Measurements from ENCODE around the gene ARHGAP4.

The ARHGAP4 gene

GRCh38 chrX:153954558-153955227 is 28.6 kb upstream of the ARHGAP4 start:
- H3K27ac Mint-ChIP-seq, result no peak overlapping the region
- no peaks in the 10 kb centered on the region for H3K9me3 Mint-ChIP-seq
- peaks cover 13% of the 10 kb centered on the region for H3K4me1 Mint-ChIP-seq (ENCODE audit: low read depth)
- H3K36me3 Mint-ChIP-seq (ENCODE audit: low read depth), result peaks cover 16% of the 10 kb centered on the region
- no peaks in the 10 kb centered on the region for H3K27me3 Mint-ChIP-seq
- H3K4me3 Mint-ChIP-seq, result peak overlapping the region; percentile 10

DNA sequence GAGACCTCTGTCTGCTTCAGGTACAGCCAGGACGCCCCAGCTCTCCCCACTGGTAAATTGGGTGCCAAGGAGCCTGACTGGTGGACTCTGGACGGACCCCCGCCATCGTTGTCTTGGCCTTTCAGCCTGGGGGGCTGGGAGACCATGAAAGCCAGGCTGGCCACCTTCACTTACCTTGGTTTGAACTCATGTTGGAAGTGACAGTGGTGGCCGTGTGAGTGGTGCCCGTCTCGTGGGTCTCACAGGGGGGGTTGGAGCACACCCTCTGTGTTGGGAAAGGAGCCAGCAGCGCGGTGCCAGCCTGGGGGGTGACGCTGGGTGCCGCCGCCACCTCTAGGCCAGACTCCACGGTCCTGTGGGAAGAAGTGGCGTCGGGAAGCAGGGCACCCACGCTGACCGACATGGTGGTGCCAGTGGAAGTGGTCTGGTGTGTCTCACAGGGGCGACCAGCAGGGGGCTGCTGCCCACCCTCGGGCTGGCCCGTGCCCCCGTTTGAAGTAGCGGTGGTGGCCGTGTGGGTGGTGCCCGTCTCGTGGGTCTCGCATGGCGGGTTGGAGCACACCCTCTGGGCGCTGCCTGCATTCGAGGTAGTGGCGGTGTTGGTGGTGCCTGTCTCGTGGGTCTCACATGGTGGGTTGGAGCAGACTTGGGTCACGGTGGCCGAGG is 28.0 kb upstream of the ARHGAP4 start:
- H3K36me3 Mint-ChIP-seq (ENCODE audit: low read depth), result peaks cover 16% of the 10 kb centered on the region
- peak overlapping the region; percentile 10 for H3K4me3 Mint-ChIP-seq
- no peak overlapping the region for H3K27ac Mint-ChIP-seq
- no peaks in the 10 kb centered on the region for H3K27me3 Mint-ChIP-seq
- H3K9me3 Mint-ChIP-seq, result no peaks in the 10 kb centered on the region
- peaks cover 18% of the 10 kb centered on the region for H3K4me1 Mint-ChIP-seq (ENCODE audit: low read depth)

- no peak overlapping the region for H3K27ac Mint-ChIP-seq
- peaks cover 25% of the 10 kb centered on the region for H3K4me1 Mint-ChIP-seq (ENCODE audit: low read depth)
- no peak overlapping the region for H3K4me3 Mint-ChIP-seq
- H3K36me3 Mint-ChIP-seq (ENCODE audit: low read depth), result peaks cover 16% of the 10 kb centered on the region
- H3K9me3 Mint-ChIP-seq, result no peaks in the 10 kb centered on the region
- H3K27me3 Mint-ChIP-seq, result no peaks in the 10 kb centered on the region
Measured at GRCh38 chrX:153953342-153953830, 27.3 kb upstream of the ARHGAP4 start.

- Mint-ChIP-seq H3K9me3 (no peaks in the 10 kb centered on the region), H3K27ac (no peak overlapping the region), H3K27me3 (no peaks in the 10 kb centered on the region), H3K36me3 (ENCODE audit: low read depth) (peaks cover 16% of the 10 kb centered on the region), H3K4me3 (no peak overlapping the region), H3K4me1 (ENCODE audit: low read depth) (peaks cover 32% of the 10 kb centered on the region)
Measured at GRCh38 chrX:153952373-153953026, 26.4 kb upstream of the ARHGAP4 start.

- Mint-ChIP-seq H3K36me3 (ENCODE audit: low read depth) (peaks cover 16% of the 10 kb centered on the region), H3K27ac (no peak overlapping the region)
Measured at GRCh38 chrX:153951683-153952372, 25.8 kb upstream of the ARHGAP4 start.

DNA sequence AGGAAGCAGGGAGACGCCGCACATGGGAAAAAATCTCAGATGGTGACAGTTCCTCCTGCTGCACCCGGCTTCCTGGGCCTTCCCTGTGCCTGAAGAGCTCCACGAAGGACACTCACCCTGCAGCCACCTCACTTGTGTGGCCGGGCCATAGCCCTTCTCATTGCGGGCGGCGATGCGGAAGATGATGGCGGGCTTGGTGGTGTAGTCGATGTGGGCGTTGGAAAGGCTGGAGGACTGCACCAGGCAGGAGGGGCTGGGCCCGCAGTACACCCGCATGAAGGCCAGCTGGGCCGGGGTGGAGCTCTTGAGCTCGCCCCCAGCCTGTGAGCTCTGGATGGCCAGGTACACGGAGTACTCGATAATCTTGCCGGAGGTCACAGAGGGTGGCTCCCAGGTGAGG is 24.1 kb upstream of the ARHGAP4 start:
- Mint-ChIP-seq H3K9me3 (no peaks in the 10 kb centered on the region), H3K4me3 (no peak overlapping the region), H3K27ac (no peak overlapping the region), H3K27me3 (no peaks in the 10 kb centered on the region), H3K36me3 (ENCODE audit: low read depth) (peaks cover 12% of the 10 kb centered on the region), H3K4me1 (ENCODE audit: low read depth) (peaks cover 35% of the 10 kb centered on the region)

More at GRCh38 chrX:153951683-153952372, 25.8 kb upstream of the ARHGAP4 start:
- Mint-ChIP-seq H3K9me3 (no peaks in the 10 kb centered on the region), H3K27me3 (no peaks in the 10 kb centered on the region), H3K4me3 (no peak overlapping the region), H3K4me1 (ENCODE audit: low read depth) (peaks cover 35% of the 10 kb centered on the region)

DNA sequence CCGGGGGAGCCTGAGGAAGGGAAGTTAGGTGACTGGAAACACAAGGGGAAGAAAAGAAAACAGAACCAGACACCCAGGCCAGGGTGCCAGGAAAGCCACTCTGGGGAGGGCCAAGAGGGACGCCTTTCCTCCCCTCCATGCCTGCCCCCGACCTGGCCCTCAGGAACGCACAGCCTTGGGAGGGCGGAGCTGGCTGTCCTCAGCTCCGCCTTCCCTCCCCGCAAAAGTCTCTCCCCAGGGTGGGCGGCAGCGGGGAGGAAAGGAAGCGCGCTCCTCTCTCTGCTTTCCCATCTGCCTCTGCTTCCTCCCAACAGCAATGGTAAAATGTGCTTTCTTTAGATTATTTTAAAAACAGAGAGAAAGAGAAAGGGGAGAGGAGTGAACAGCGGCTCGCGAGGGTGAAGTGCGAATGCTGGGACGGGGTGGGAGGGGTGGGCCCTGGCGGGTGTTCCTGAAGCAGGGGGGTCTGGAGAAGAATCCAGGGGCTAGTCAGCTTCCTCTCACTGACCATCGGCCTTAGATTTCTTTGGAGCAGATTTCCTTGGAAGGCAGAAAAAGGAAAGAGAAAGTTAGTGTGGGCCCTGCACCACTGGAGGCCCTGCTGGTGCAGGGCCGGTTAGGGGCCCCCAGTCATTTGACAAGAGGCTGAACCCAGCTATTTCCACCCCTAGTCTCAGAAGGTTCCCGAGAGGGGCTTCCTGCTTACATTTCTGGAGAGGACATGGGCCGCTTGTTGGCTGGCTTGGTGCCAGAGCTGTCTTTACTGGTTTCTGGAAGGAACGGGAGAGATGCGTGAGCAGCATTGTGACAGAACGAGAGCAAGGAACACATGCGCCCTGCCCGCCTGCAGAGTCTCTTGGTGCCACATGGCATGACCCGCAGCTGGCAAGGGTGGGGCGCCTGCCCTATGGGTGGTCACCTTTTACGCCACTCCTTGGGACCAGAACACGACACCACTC is 23.1 kb upstream of the ARHGAP4 start:
- Mint-ChIP-seq H3K27me3 (no peaks in the 10 kb centered on the region), H3K4me1 (ENCODE audit: low read depth) (peaks cover 38% of the 10 kb centered on the region), H3K27ac (peak overlapping the region; percentile 84), H3K4me3 (no peak overlapping the region), H3K36me3 (ENCODE audit: low read depth) (peaks cover 12% of the 10 kb centered on the region), H3K9me3 (no peaks in the 10 kb centered on the region)

- peaks cover 38% of the 10 kb centered on the region for H3K4me1 Mint-ChIP-seq (ENCODE audit: low read depth)
- no peaks in the 10 kb centered on the region for H3K9me3 Mint-ChIP-seq
- peak overlapping the region; percentile 84 for H3K27ac Mint-ChIP-seq
- H3K36me3 Mint-ChIP-seq (ENCODE audit: low read depth), result peaks cover 12% of the 10 kb centered on the region
- H3K4me3 Mint-ChIP-seq, result no peak overlapping the region
- no peaks in the 10 kb centered on the region for H3K27me3 Mint-ChIP-seq
Measured at GRCh38 chrX:153948002-153948466, 22.0 kb upstream of the ARHGAP4 start.

DNA sequence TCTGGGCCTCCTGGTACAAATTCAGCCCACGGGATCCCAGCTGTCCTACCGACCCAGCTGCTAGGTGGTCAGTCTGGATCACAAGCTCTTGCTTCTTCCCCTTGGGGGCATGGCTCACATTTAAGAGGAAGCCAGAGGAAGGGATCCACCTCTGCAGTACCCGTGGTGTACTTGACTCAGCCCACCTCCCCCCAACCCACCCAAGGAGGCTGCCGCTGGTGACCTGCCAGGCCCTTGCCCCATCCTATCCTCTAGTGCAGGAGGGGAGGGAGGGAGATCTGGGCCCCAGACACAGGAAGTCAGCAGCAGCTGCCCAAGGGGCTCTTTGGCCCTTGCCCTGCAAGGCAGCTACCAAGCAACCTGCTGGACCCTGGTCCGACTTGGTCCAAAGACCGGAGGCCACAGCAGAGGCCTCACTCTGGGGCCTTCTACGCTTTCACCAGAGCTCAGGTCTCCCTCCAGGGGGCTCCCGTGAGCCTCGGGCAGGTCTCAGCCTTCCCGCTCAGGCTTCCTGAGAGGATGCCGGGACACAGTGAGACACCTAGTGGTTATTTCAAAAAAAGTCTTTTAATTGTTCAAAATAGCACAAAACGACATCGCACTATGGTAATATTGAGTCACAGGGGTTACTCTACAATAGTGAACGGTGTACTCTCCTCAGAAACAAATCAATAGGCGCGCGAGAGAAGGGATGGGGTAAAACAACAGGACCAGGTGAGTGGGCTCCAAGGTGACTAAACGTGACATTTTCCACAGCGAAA is 21.1 kb upstream of the ARHGAP4 start:
- peaks cover 12% of the 10 kb centered on the region for H3K36me3 Mint-ChIP-seq (ENCODE audit: low read depth)
- H3K4me3 Mint-ChIP-seq, result peak overlapping the region; percentile 9
- no peaks in the 10 kb centered on the region for H3K27me3 Mint-ChIP-seq
- no peaks in the 10 kb centered on the region for H3K9me3 Mint-ChIP-seq
- peak overlapping the region; percentile 84 for H3K27ac Mint-ChIP-seq
- H3K4me1 Mint-ChIP-seq (ENCODE audit: low read depth), result peaks cover 38% of the 10 kb centered on the region

DNA sequence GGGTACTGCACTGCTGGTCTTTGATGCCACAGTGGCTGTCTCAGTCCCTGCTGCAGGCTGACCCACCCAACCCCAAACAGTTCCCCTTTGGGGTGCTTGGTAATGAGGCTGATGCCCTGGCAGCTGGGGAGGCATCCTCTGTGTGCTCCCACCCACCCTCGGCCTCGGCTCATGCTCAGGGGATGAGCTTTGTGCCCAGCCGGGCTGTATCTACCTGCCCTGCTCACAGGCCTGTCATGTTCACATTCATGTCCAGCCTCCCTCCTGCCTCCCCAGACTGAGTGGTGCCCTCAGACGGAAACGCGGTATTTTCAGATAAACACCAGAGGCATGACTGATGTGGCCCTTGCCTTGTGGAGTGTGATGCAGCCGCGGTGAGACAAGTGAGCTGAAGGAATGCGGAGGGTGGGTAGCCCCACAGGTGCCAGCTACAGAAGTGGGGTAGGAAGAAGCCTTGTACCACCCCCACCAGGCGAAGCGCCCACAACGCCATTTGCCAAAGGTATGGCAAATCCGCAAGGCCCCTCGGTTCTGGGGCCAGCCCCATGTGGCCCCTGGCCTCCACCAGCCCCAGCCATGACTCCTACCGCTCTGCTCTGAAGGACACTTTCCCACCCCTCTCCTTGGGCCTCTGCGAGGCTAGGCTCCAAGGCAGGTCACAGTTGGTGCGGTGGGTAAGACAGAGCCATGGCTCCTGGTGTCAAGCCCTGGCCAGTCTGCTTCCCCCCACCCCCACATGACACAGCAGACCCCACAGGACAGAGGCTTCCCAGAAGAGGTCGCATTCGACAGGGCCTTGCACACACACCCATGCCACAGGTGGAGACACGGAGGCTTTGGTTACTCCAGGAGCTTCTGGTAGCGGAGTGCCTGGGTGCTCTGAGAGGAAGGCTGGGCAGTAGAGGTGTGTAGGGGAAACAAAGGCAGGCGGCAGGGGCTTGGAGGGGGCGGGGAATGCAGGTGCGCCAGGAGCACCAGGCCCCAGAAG is 20.2 kb upstream of the ARHGAP4 start:
- H3K27me3 Mint-ChIP-seq, result no peaks in the 10 kb centered on the region
- no peak overlapping the region for H3K4me3 Mint-ChIP-seq
- H3K27ac Mint-ChIP-seq, result no peak overlapping the region

GRCh38 chrX:153944800-153945150 is 18.7 kb upstream of the ARHGAP4 start:
- H3K4me3 Mint-ChIP-seq, result peak overlapping the region; percentile 79
- H3K36me3 Mint-ChIP-seq (ENCODE audit: low read depth), result no peaks in the 10 kb centered on the region
- H3K4me1 Mint-ChIP-seq (ENCODE audit: low read depth), result peaks cover 33% of the 10 kb centered on the region
- H3K27me3 Mint-ChIP-seq, result no peaks in the 10 kb centered on the region
- H3K9me3 Mint-ChIP-seq, result no peaks in the 10 kb centered on the region
- no peak overlapping the region for H3K27ac Mint-ChIP-seq

More for the DNA sequence above, 20.2 kb upstream of the ARHGAP4 start:
- Mint-ChIP-seq H3K9me3 (no peaks in the 10 kb centered on the region), H3K4me1 (ENCODE audit: low read depth) (peaks cover 36% of the 10 kb centered on the region), H3K36me3 (ENCODE audit: low read depth) (peaks cover 9% of the 10 kb centered on the region)

DNA sequence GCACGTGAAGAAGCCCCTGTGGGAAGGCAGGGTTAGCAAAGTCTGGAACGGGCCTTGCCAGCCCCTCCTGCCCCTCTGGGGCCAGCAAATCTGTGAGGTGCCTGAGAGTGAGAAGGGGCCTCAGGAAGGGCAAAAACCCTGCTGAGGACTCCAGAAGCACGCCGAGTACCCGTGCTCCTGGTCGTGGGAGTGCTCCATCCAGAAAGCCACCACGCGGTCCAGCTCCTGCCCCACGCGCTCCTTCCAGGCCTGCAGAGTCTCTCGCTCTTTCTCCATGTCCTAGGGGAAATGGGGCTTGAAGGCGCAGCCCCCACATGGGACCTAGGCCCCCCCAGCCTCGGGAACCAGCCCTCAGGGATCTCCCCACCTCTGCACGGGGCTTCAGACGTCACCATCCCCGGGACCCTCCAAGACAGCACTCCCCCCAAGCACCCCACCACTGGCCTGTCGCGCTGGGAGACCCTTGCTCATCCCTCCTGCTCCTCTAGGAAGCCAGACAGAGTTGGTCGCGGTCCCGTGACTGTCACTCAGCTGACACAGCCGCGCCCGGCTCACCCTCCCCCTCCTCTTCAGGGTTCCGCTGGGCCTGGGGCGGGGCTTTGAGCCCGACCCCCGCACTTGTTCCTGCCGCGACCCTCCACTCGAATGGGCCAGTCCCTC is 18.2 kb upstream of the ARHGAP4 start, which contains the start of gene RENBP:
Gene RENBP, minus strand, starts transcription at position 504 of the 660 bp plus-strand sequence. Its CDS starts 33 bp downstream, at position 471.
- peak within 1 kb of the TSS; percentile 79 for H3K4me3 Mint-ChIP-seq
- peak within 1 kb of the TSS; percentile 77 for H3K27ac Mint-ChIP-seq
- no peaks in the 10 kb centered on the region for H3K36me3 Mint-ChIP-seq (ENCODE audit: low read depth)
- H3K27me3 Mint-ChIP-seq, result no peaks in the 10 kb centered on the region
- peaks cover 29% of the 10 kb centered on the region for H3K4me1 Mint-ChIP-seq (ENCODE audit: low read depth)
- H3K9me3 Mint-ChIP-seq, result no peaks in the 10 kb centered on the region

All from stimulated activated naive CD8-positive, alpha-beta T cell treated with anti-CD3 and anti-CD28 coated beads, Interleukin-15, Interleukin-2, amounts not matched to agents 100 ng/mL and 50 ng/mL, for 24 hours (primary cell).